ENCODE data around the gene MED6. TPM values are rescaled to one million over a fixed set of nuclear protein-coding genes. Genes with fewer than 3 reads are reported as not detected.
A peak's percentile ranks its signal among the peaks of the same experiment; 100 is the strongest.

MED6 gene
- total and polyA plus RNA-seq, 4 experiments from 2014 or later, result 38.4 to 61.8 (median 52.9) TPM

DNA sequence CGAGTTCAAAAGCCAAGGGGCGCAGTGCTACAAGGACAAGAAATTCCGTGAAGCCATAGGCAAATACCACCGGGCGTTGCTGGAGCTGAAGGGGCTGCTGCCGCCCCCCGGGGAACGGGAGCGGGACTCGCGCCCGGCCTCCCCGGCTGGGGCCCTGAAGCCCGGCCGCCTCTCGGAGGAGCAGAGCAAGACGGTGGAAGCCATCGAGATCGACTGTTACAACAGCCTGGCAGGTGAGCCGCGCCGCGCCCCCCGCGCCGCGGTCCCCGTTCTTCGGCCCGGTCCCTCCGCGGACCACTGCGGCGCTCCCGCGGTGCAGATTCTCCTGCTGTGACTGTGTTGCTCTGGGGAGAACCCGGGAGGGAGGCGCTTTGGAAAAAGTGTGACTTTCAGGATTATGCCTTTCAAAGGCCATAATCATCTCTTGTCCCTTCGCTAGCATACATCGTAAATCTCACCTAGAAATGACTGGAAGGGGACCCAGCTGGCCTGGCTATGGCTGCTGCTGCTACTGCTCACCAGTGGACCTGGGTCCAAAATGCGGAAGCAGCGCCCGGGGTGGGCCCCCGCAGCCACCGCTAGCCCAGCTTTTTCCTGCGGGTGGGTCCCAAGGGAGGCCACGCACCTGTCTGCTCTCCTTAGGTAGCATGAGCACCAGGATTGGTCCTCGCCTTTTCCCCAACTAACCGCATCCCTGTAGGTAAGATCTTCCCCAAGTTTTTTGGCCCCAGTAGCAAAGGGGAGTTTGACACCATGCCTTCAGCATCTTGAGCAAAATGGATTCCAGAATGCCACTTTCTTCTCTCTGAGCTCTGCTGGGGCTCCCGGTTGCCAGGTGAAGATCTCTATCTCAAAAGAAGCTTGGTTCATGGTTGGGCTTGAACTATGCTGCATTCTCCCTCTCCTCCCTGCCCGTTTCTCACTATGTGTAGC, 42.1 kb upstream of the MED6 start:
- CTCF ChIA-PET (ENCODE audit: partially characterized antibody), result interaction anchor here (0.9 to 12.9 kb wide), 4 partner anchors 9 to 71 kb away, joined by 4 to 155 read pairs (median 16); no protein-coding TSS in a partner anchor
- Mint-ChIP-seq H3K36me3 (peaks cover 2 to 18% of the 10 kb centered on the region in 2 donors), H3K9me3 (no peaks in the 10 kb centered on the region), H3K4me1 (peaks cover 44 to 78% (median 58%) of the 10 kb centered on the region in 4 donors), H3K4me3 (peak overlapping the region; percentile 89 to 99 (median 96)), H3K27ac (peak overlapping the region; percentile 87 to 96 (median 91)), H3K27me3 (peaks cover 0 to 1% of the 10 kb centered on the region in 2 donors)
- H3K4me3 ChIP-seq (ENCODE audit: low read length in 2 of 2), result peak overlapping the region; percentile 70 to 82
- DNase-seq, result peak; percentile 33 to 53 (median 40)
- POLR2A ChIA-PET (ENCODE audit: partially characterized antibody), result interaction anchor here (0.6 to 7.1 kb wide), 17 partner anchors 10 to 876 kb away, joined by 3 to 363 read pairs (median 5); partner anchors contain the start of genes MAP3K9 and SRSF5
- H3K36me3 ChIP-seq (ENCODE audit: insufficient read depth, low read length), result no peaks in the 10 kb centered on the region
- H3K9me3 ChIP-seq (ENCODE audit: control insufficient read depth in 1 of 2, low read length in 2 of 2), result no peaks in the 10 kb centered on the region
- H3K27me3 ChIP-seq (ENCODE audit: insufficient read depth, low read length), result no peaks in the 10 kb centered on the region
- H3K27ac ChIP-seq (ENCODE audit: low read depth, low read length), result peak overlapping the region; percentile 81
- intact Hi-C loops (cut with micrococcal nuclease), result no loop called here
- peaks cover 64% of the 10 kb centered on the region for H3K4me1 ChIP-seq (ENCODE audit: insufficient read depth, low read length)

DNA sequence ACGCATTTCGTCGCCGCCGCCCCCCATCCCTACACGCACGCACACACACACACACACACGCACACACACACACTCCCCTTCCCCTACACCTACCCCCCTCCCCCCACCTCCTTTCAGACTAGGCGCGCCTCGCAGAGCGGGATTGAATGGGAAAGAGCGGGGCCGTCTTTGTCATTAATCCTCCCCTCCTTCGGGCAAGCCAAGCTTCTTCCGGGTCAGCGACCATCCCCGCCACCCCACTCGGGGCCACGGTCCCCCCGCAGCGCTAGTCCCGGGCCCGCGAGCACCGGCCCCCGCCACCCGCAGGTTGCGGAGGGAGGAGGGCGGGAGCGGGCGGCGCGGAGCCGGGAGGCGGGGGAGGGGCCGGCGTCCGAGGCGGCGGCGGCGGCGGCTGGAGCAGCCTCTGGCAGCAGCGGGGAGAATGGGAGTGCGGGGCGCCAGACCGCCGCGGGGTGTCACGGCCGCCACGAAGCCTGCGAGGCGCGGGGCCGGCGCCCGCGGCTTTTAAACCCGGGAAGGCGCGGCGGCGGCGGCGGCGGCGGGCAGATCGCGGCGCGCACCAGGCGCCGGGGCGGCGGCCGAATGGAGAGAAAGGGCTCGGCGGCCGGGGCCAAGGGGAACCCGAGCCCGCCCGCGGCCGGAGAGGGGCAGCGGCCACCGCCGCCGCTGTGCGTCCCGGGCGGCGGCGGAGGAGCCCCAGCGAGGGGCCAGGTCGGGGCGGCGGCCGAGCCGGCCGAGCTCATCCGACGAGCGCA, 41.3 kb upstream of the MED6 start, which contains the start of gene TTC9:
TTC9 (plus strand) TSS at position 369 of the 755 bp plus-strand sequence; CDS start at position 583, 214 bp downstream.
- H3K4me1 ChIP-seq (ENCODE audit: insufficient read depth, low read length), result peaks cover 55% of the 10 kb centered on the region
- no peaks in the 10 kb centered on the region for H3K27me3 ChIP-seq (ENCODE audit: insufficient read depth, low read length)
- peak within 1 kb of the TSS; percentile 82 to 85 for H3K4me3 ChIP-seq (ENCODE audit: low read length in 2 of 2)
- H3K27ac Mint-ChIP-seq, result peak within 1 kb of the TSS; percentile 88 to 98 (median 96)
- H3K4me3 Mint-ChIP-seq, result peak within 1 kb of the TSS; percentile 95 to 100 (median 98)
- no peaks in the 10 kb centered on the region for H3K36me3 ChIP-seq (ENCODE audit: insufficient read depth, low read length)
- H3K36me3 Mint-ChIP-seq, result peaks cover 0 to 18% of the 10 kb centered on the region in 2 donors
- no peaks in the 10 kb centered on the region for H3K9me3 Mint-ChIP-seq
- no peaks in the 10 kb centered on the region for H3K9me3 ChIP-seq (ENCODE audit: control insufficient read depth in 1 of 2, low read length in 2 of 2)
- H3K27ac ChIP-seq (ENCODE audit: low read depth, low read length), result peak within 1 kb of the TSS; percentile 81
- peaks cover 42 to 71% (median 53%) of the 10 kb centered on the region in 4 donors for H3K4me1 Mint-ChIP-seq
- POLR2A ChIA-PET (ENCODE audit: partially characterized antibody), result interaction anchor here (0.8 to 7.1 kb wide), 21 partner anchors 8 to 875 kb away, joined by 3 to 363 read pairs (median 5); partner anchors contain the start of genes MAP3K9 and SRSF5
- DNase-seq, result peak in 2 of 5 donors; percentile 31 to 41
- peaks cover 0 to 1% of the 10 kb centered on the region in 2 donors for H3K27me3 Mint-ChIP-seq
- intact Hi-C loops (cut with micrococcal nuclease), result loop anchor here (1.0 to 2.0 kb wide), 6 partner anchors 14 to 167 kb away; partner anchors contain the start of genes MAP3K9 and MED6
- CTCF ChIA-PET (ENCODE audit: partially characterized antibody), result interaction anchor here (1.0 to 12.9 kb wide), 8 partner anchors 7 to 176 kb away, joined by 3 to 155 read pairs (median 9); partner anchors contain the start of gene MAP3K9

DNA sequence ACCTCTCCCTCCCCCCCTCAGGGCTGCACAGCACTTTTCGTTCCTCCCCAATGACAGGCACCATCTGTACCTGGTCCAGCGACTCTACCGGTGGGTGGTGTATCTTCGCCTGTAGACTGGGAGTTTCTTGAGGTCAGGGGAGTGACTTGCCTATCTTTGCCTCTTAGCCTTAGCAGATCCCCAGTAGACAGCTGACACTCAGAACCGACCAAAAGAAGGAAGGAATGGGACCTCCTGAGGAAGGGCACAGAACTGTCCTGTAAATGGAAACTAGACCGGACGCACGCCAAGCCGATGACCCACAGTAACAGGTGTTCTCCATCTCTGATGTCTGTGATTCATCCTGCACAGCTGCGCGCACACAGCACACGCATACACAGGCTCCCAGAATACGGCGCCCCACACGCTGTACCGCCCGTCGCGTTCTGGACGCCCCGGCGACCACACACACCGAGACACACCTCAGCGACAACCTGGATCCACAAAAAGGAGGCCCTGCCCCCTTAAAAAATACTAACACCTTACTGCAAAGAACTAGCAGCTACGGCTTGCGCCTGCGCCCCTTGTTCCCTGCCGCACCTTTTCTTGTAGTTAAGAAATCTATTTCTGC, 40.6 kb upstream of the MED6 start:
- Histone ChIP-seq H3K36me3 (ENCODE audit: insufficient read depth, low read length) (no peaks in the 10 kb centered on the region), H3K27me3 (ENCODE audit: insufficient read depth, low read length) (no peaks in the 10 kb centered on the region), H3K27ac (ENCODE audit: low read depth, low read length) (peak overlapping the region; percentile 56), H3K4me1 (ENCODE audit: insufficient read depth, low read length) (peaks cover 48% of the 10 kb centered on the region), H3K9me3 (ENCODE audit: control insufficient read depth in 1 of 2, low read length in 2 of 2) (no peaks in the 10 kb centered on the region), H3K4me3 (ENCODE audit: low read length in 2 of 2) (peak overlapping the region; percentile 78 to 85)
- H3K9me3 Mint-ChIP-seq, result peaks cover 0 to 2% (median 0%) of the 10 kb centered on the region in 8 donors
- POLR2A ChIA-PET (ENCODE audit: partially characterized antibody), result interaction anchor here (0.8 to 7.1 kb wide), 17 partner anchors 8 to 300 kb away, joined by 3 to 363 read pairs (median 5); partner anchors contain the start of gene MAP3K9
- H3K27ac Mint-ChIP-seq, result peak overlapping the region; percentile 88 to 98 (median 95)
- DNase-seq, result peak; percentile 52 to 78 (median 59)
- CTCF ChIA-PET (ENCODE audit: partially characterized antibody), result interaction anchor here (1.0 to 12.9 kb wide), 7 partner anchors 8 to 177 kb away, joined by 3 to 155 read pairs (median 7); partner anchors contain the start of gene MAP3K9
- H3K4me3 Mint-ChIP-seq, result peak overlapping the region; percentile 95 to 100 (median 97)
- H3K4me1 Mint-ChIP-seq, result peaks cover 35 to 64% (median 47%) of the 10 kb centered on the region in 4 donors
- peaks cover 0 to 18% of the 10 kb centered on the region in 2 donors for H3K36me3 Mint-ChIP-seq
- H3K27me3 Mint-ChIP-seq, result peaks cover 0 to 1% of the 10 kb centered on the region in 2 donors
- intact Hi-C loops (cut with micrococcal nuclease), result loop anchor here (1.0 to 2.0 kb wide), 6 partner anchors 14 to 168 kb away; partner anchors contain the start of genes MAP3K9 and MED6

DNA sequence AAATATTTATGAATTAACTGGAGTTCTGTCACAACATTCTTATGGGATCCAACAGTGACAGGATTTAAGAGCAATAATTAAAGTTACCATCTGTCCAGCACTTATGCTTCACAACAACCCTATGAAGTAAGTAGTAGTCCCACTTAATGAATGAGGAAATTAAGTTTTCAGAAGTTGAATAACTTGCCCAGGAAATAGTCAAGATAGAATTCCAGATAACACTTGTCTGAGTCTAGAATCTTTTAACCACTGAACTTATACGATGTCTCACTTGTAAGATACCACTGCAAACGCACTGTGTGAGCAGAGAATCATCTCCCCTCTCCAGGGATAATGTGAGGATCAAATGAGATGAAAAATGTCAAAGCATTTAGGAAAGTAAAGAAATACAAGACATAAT, 38.0 kb upstream of the MED6 start:
- H3K27ac Mint-ChIP-seq, result peak overlapping the region in 1 of 7 donors; percentile 17
- POLR2A ChIA-PET (ENCODE audit: partially characterized antibody), result no interaction called here
- Histone ChIP-seq H3K4me3 (ENCODE audit: low read length in 2 of 2) (no peak overlapping the region), H3K36me3 (ENCODE audit: insufficient read depth, low read length) (no peaks in the 10 kb centered on the region), H3K4me1 (ENCODE audit: insufficient read depth, low read length) (peaks cover 22% of the 10 kb centered on the region), H3K27ac (ENCODE audit: low read depth, low read length) (no peak overlapping the region), H3K27me3 (ENCODE audit: insufficient read depth, low read length) (no peaks in the 10 kb centered on the region), H3K9me3 (ENCODE audit: control insufficient read depth in 1 of 2, low read length in 2 of 2) (no peaks in the 10 kb centered on the region)
- H3K27me3 Mint-ChIP-seq, result peaks cover 0 to 1% of the 10 kb centered on the region in 2 donors
- DNase-seq, result no peak
- peak overlapping the region in 2 of 8 donors; percentile 15 to 26 for H3K4me3 Mint-ChIP-seq
- intact Hi-C loops (cut with micrococcal nuclease), result no loop called here
- H3K36me3 Mint-ChIP-seq, result peaks cover 4 to 15% of the 10 kb centered on the region in 2 donors
- H3K4me1 Mint-ChIP-seq, result peaks cover 14 to 38% (median 26%) of the 10 kb centered on the region in 4 donors
- CTCF ChIA-PET (ENCODE audit: partially characterized antibody), result interaction anchor here (1.3 to 12.9 kb wide), 3 partner anchors 19 to 179 kb away, joined by 4 to 155 read pairs (median 6); no protein-coding TSS in a partner anchor
- peaks cover 0 to 3% (median 0%) of the 10 kb centered on the region in 8 donors for H3K9me3 Mint-ChIP-seq

DNA sequence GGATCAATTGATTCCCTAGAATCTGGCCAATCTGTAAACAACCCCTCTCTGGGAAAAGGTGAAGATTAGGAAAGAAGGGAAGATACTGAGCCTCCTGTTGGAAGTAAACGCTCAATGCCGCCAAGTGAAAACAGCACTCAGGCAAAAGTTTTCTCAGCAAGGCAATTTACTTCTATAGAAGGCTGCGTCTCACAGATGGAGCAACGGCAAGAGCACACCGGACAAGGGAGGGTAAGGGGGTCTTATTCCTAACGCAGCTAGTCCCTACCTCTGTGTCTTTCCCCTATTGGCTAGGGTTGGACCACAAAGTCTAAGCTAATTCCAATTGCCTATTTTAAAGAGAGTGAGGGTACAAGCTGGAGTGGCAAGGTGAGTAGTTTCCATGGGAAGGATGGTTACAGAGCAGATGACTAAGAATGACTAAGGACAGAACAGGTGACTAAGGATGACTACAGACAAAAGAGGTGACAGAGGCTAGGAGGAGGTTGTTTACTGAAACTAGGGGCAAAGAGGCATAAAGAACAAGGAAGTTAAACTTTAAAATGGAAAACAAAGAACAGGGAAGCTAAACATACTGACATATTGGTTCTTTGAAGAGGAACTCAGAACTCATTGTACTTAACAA, 35.6 kb upstream of the MED6 start:
- H3K9me3 ChIP-seq (ENCODE audit: control insufficient read depth in 1 of 2, low read length in 2 of 2), result no peaks in the 10 kb centered on the region
- peaks cover 13 to 25% (median 21%) of the 10 kb centered on the region in 4 donors for H3K4me1 Mint-ChIP-seq

DNA sequence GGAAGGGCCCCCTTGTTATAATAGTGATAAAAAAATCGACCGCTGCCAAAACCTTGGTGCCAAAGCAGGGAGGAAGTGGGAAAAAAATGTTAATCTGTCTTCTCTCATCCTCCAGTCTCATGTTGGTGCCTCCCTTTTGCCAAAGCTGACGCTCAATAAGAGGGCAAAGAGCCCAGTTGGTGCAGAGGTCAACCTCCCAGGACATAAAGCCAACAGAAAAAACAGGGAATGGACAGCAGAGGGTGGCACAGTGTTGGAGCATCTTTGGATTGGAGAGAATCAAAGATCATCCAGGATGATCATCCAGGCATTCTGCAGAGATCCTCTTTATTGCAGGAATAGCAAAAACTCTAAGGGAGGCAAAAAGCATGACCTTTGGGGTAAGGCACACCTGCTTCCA, 31.5 kb upstream of the MED6 start:
- intact Hi-C loops (cut with micrococcal nuclease), result no loop called here
- Histone ChIP-seq H3K27me3 (ENCODE audit: insufficient read depth, low read length) (no peaks in the 10 kb centered on the region), H3K27ac (ENCODE audit: low read depth, low read length) (no peak overlapping the region), H3K36me3 (ENCODE audit: insufficient read depth, low read length) (no peaks in the 10 kb centered on the region), H3K4me1 (ENCODE audit: insufficient read depth, low read length) (no peaks in the 10 kb centered on the region), H3K4me3 (ENCODE audit: low read length in 2 of 2) (no peak overlapping the region), H3K9me3 (ENCODE audit: control insufficient read depth in 1 of 2, low read length in 2 of 2) (no peaks in the 10 kb centered on the region)
- H3K36me3 Mint-ChIP-seq, result peaks cover 0 to 4% of the 10 kb centered on the region in 2 donors
- POLR2A ChIA-PET (ENCODE audit: partially characterized antibody), result interaction anchor here (1.3 kb wide), 1 partner anchor 11 kb away, joined by 3 read pairs; no protein-coding TSS in a partner anchor
- H3K27ac Mint-ChIP-seq, result no peak overlapping the region
- peaks cover 0 to 10% (median 3%) of the 10 kb centered on the region in 8 donors for H3K9me3 Mint-ChIP-seq
- no peak for DNase-seq
- no peaks in the 10 kb centered on the region for H3K27me3 Mint-ChIP-seq
- no peaks in the 10 kb centered on the region for H3K4me1 Mint-ChIP-seq
- CTCF ChIA-PET (ENCODE audit: partially characterized antibody), result interaction anchor here (1.5 kb wide), 1 partner anchor 82 kb away, joined by 5 read pairs; no protein-coding TSS in a partner anchor
- no peak overlapping the region for H3K4me3 Mint-ChIP-seq

More for the DNA sequence above, 35.6 kb upstream of the MED6 start:
- DNase-seq, result no peak
- Mint-ChIP-seq H3K27ac (peak overlapping the region in 1 of 7 donors; percentile 8), H3K36me3 (peaks cover 2 to 4% of the 10 kb centered on the region in 2 donors), H3K27me3 (peaks cover 0 to under 1% of the 10 kb centered on the region in 2 donors), H3K4me3 (no peak overlapping the region), H3K9me3 (peaks cover 0 to 3% (median 0%) of the 10 kb centered on the region in 8 donors)
- Histone ChIP-seq H3K4me3 (ENCODE audit: low read length in 2 of 2) (no peak overlapping the region), H3K27me3 (ENCODE audit: insufficient read depth, low read length) (no peaks in the 10 kb centered on the region), H3K27ac (ENCODE audit: low read depth, low read length) (no peak overlapping the region), H3K4me1 (ENCODE audit: insufficient read depth, low read length) (peaks cover 19% of the 10 kb centered on the region), H3K36me3 (ENCODE audit: insufficient read depth, low read length) (no peaks in the 10 kb centered on the region)
- ChIA-PET POLR2A (ENCODE audit: partially characterized antibody) (no interaction called here), CTCF (ENCODE audit: partially characterized antibody) (interaction anchor here (1.1 to 12.9 kb wide), 2 partner anchors 22 to 76 kb away, joined by 4 to 155 read pairs; no protein-coding TSS in a partner anchor)
- intact Hi-C loops (cut with micrococcal nuclease), result no loop called here
